Measurements from ENCODE around the gene ATP5MC2. TPM values are rescaled to one million over a fixed set of nuclear protein-coding genes. Genes with fewer than 3 reads are reported as not detected.

ATP5MC2 gene
- total RNA-seq, 1 donor from 2014 or later: 313 TPM

- no peak overlapping the region for H3K4me3 ChIP-seq (ENCODE audit: low read depth, low read length)
- no peak for DNase-seq (ENCODE audit: low read depth)
- TF ChIP-seq CTCF (conservative IDR thresholded peaks at IDR 0.05; ENCODE audit: low read depth, low read length): no peak
Measured at GRCh38 chr12:53713516-53713915, 37.6 kb upstream of the ATP5MC2 start.

- H3K4me3 ChIP-seq (ENCODE audit: low read depth, low read length): no peak overlapping the region
- no peak for TF ChIP-seq CTCF (conservative IDR thresholded peaks at IDR 0.05; ENCODE audit: low read depth, low read length)
- no peak for DNase-seq (ENCODE audit: low read depth)
Measured at GRCh38 chr12:53712059-53712643, 36.3 kb upstream of the ATP5MC2 start.

- DNase-seq (ENCODE audit: low read depth): no peak
- no peak overlapping the region for H3K4me3 ChIP-seq (ENCODE audit: low read depth, low read length)
- no peak for TF ChIP-seq CTCF (conservative IDR thresholded peaks at IDR 0.05; ENCODE audit: low read depth, low read length)
Measured at GRCh38 chr12:53710091-53710490, 34.2 kb upstream of the ATP5MC2 start.

- TF ChIP-seq CTCF (conservative IDR thresholded peaks at IDR 0.05; ENCODE audit: low read depth, low read length): no peak
- H3K4me3 ChIP-seq (ENCODE audit: low read depth, low read length): no peak overlapping the region
- DNase-seq (ENCODE audit: low read depth): no peak
Measured at GRCh38 chr12:53709671-53710070, 33.8 kb upstream of the ATP5MC2 start.

- no peak for DNase-seq (ENCODE audit: low read depth)
- no peak for TF ChIP-seq CTCF (conservative IDR thresholded peaks at IDR 0.05; ENCODE audit: low read depth, low read length)
Measured at GRCh38 chr12:53706080-53706479, 30.2 kb upstream of the ATP5MC2 start.

GRCh38 chr12:53703756-53704155 lies 27.9 kb upstream of the ATP5MC2 start:
- no peak for TF ChIP-seq CTCF (conservative IDR thresholded peaks at IDR 0.05; ENCODE audit: low read depth, low read length)
- no peak for DNase-seq (ENCODE audit: low read depth)

More at GRCh38 chr12:53706080-53706479, 30.2 kb upstream of the ATP5MC2 start:
- no peak overlapping the region for H3K4me3 ChIP-seq (ENCODE audit: low read depth, low read length)

GRCh38 chr12:53701518-53702264 lies 25.8 kb upstream of the ATP5MC2 start:
- peak; percentile 92 for TF ChIP-seq CTCF (conservative IDR thresholded peaks at IDR 0.05; ENCODE audit: low read depth, low read length)
- H3K4me3 ChIP-seq (ENCODE audit: low read depth, low read length): no peak overlapping the region
- DNase-seq (ENCODE audit: low read depth): no peak

More at GRCh38 chr12:53703756-53704155, 27.9 kb upstream of the ATP5MC2 start:
- H3K4me3 ChIP-seq (ENCODE audit: low read depth, low read length): no peak overlapping the region
